ENCODE data around the gene AHCYL1.
"Not testable (repeated sequence)": the region's sequence is repeated elsewhere in the genome, so short reads cannot be mapped to it uniquely, and the experiment has no call there.

Gene AHCYL1

DNA sequence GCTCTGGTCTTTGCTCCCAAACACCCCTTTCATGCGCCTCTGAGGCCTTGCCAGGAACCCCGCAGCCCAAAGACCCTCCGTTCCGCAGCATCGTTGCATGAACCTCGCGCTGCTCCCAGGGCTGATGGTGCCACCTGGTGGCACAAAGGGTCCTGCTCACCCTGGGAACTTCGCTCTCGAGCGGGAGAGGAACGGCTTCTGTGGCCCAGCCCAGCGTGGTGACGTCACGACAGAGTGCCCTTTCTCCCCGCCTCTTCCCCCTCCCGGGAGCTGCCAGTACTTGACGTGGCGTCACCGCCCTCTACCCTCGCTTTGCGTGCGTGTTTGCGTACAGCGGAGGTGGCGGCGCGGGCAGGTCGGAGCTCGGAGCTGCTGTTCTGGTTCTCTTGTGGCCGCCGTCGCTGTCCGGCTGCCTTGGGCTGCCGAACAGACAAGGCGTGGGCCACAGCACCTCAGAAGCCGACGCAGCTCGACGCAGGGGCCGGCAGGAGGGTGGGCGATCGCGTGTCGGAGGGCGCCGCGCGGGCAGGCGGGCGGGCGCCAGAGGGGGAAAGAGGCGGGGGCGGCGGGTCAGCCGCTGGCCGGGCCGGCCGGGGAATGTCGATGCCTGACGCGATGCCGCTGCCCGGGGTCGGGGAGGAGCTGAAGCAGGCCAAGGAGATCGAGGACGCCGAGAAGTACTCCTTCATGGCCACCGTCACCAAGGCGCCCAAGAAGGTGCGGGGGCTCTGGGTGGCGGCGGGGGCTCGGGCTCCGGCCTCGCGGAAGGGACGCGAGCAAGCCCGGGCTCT is at the start of gene AHCYL1:
AHCYL1 (plus strand) TSS at position 310 of the 791 bp plus-strand sequence; CDS start at position 598, 288 bp downstream.
- DNase-seq (ENCODE audit: low spot score) = peak; percentile 100

GRCh38 chr1:109935451-109935900 is 49.1 kb upstream of the AHCYL1 start:
- no peak for DNase-seq (ENCODE audit: low spot score)

- no peak for DNase-seq (ENCODE audit: low spot score)
Measured at GRCh38 chr1:109937738-109938137, 46.8 kb upstream of the AHCYL1 start.

GRCh38 chr1:109938556-109938955 is 46.0 kb upstream of the AHCYL1 start:
- DNase-seq (ENCODE audit: low spot score) = no peak

GRCh38 chr1:109942434-109942833 is 42.1 kb upstream of the AHCYL1 start:
- DNase-seq (ENCODE audit: low spot score) = no peak

DNA sequence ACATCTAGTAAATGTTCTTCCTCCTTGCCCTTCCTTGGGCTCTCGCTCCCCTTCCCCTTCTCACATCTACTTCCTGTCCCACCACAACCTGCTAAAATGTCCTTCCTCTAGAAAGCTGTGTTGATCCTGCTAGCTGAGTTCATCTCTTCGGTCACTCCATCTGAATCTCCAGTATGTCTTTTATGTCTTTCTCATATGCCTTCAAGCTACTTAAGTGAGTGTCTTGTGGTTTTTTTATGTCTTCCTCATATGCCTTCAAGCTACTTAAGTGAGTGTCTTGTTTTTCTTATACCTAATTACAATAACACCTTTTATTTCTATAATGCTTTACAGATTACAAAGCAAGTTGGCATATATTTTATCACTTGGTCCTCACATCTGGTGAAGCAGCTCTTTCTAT is 40.0 kb upstream of the AHCYL1 start:
- no peak for DNase-seq (ENCODE audit: low spot score)

DNA sequence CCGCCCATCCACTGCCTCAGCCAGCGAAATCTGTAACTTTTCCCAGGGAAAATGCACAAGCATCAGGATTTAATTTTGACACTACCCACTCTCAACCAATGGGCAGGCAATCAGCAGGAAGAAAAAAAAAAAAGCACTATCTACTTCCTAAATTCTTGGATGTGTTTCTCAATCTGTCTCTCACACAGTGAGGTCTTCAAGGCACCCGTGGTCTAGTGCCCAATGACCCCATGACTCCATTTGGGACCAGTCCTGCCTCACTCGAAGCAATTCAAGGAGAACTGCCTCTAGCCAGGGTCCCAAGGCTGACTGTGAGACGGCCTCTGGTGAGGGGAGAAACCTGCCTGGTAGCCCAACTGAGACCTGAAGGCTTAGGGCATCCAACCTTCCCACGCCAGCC is 38.1 kb upstream of the AHCYL1 start:
- DNase-seq (ENCODE audit: low spot score) = no peak

- no peak for DNase-seq (ENCODE audit: low spot score)
Measured at GRCh38 chr1:109947582-109948284, 36.8 kb upstream of the AHCYL1 start.

- DNase-seq (ENCODE audit: low spot score) = no peak
Measured at GRCh38 chr1:109948285-109948630, 36.3 kb upstream of the AHCYL1 start.

DNA sequence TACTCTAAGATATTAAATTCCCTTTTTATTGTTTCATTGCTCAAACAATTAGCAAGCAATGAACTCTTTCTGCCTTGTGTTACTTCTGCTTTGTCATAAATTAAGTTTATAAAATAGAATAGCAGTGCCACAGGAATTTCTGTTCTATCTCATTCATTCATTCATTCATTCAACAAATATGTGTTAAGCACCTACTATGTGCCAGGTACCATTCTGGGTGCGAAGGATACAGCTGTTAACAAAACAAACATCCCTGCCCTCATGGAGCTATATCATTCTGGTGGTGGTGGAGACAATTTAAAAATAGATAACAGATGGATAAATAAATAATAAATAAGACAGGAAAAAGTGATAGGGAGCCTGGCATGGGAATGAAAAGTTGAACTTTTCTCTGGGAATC is 34.5 kb upstream of the AHCYL1 start:
- DNase-seq (ENCODE audit: low spot score) = no peak

GRCh38 chr1:109950509-109950908 is 34.1 kb upstream of the AHCYL1 start:
- DNase-seq (ENCODE audit: low spot score) = no peak

DNA sequence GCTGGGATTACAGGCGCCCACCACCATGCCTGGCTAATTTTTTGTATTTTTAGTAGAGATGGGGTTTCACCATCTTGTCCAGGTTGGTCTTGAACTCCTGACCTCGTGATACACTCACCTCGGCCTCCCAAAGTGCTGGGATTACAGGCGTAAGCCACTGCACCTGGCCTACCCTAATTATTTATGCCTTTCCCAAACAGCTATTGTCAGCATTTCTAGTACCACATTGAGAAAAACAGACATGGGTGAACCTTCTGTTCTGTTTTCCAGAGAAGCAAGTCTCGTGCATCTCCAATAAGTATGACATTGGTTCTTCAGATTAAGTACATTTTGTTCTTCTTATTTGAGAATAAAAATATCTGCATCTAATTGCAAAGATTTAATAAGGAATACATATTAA is 33.1 kb upstream of the AHCYL1 start:
- not testable (repeated sequence) for DNase-seq (ENCODE audit: low spot score)

DNA sequence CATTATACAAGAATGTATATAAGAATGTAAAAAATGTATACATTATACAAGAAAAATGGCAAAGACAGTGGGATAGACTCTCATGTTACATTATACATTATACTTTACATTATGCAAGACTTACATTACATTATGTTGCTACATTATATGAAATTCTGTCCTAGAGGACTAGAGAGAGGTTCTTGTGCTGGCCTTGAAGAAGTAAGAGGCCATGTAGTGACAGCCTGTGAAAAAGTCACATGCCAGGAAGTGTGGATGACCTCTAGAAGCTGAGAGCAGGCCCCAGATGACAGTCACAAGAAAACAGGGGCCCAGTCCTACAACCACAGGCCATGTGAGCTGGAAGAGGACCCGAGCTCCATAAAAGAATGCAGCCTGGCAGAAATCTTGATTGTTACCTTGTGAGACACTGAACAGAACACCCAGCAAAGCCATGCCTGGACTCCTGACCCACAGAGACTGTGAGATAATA is 30.5 kb upstream of the AHCYL1 start:
- DNase-seq (ENCODE audit: low spot score) = no peak

DNA sequence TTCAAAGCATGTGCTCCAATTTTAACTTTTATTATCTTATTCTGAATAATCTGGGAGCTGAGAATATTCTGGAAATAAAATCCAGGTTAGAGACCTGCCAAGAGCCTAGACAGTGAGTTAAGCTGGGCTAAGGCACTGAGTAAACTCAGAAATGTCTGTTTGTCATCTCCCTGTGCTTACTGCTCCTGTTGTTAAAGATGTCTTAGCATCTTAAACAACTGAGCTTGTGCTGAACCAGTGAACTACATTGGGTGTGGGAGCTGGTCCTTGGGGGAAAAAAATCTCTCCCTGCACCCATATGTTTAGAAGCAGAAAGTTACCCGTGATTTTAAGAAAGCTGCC is 25.0 kb upstream of the AHCYL1 start:
- no peak for DNase-seq (ENCODE audit: low spot score)

GRCh38 chr1:109959974-109960744 is 24.4 kb upstream of the AHCYL1 start:
- no peak for DNase-seq (ENCODE audit: low spot score)

DNA sequence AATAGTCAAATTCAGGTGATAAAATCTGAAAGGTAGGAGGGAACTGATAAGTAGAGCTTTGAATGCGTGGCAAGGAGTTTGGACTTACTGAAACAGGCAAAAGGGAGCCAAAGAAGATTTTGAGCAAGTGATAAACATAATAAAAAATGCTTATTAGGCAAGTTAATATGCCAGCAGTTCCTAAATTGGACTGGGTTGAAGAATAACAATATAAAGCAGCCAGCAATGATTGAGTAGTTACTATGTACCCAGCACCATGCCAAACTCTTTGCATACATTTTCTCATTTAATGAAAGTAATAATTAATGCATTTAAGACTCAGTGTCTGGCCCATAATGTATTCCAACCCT is 23.8 kb upstream of the AHCYL1 start:
- no peak for DNase-seq (ENCODE audit: low spot score)

GRCh38 chr1:109963864-109964263 is 20.7 kb upstream of the AHCYL1 start:
- no peak for DNase-seq (ENCODE audit: low spot score)

GRCh38 chr1:109969146-109969829 is 15.3 kb upstream of the AHCYL1 start:
- DNase-seq (ENCODE audit: low spot score) = no peak

DNA sequence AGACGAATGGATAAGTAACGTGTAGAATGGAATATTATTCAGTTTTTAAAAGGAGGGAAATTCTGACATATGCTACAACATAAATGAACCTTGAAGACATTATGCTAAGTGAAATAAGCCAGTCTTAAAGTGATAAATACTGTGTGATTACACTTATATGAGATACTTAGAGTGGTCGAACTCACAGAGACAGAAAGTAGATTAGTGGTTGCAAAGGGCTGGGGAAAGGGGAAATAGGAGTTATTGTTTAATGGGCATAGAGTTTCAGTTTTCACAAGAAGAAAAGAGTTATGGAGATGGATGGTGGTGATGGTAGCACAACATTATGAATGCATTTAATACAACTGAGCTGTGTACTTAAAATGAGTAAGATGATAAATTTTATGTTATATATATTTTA is 14.7 kb upstream of the AHCYL1 start:
- DNase-seq (ENCODE audit: low spot score) = no peak

GRCh38 chr1:109971559-109971958 is 13.0 kb upstream of the AHCYL1 start:
- no peak for DNase-seq (ENCODE audit: low spot score)

DNA sequence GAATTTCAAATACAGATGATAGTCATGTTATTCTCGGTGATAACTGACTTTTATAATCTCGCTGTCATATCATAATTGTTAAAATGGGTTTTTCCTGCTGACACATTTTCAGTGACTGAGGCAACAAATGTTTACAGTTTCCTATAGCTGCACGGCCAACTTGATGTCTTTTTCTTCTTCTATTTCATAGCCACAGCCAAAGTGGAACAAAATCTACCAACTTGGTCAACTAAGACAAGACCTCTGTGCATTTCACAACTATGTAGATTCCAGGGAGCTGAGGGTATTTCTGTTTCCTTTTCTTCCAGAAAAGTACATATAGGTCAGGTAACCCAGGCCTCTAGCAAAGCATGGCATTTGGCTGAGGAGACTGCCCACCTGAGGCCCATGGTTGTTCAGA is 10.4 kb upstream of the AHCYL1 start:
- no peak for DNase-seq (ENCODE audit: low spot score)

- no peak for DNase-seq (ENCODE audit: low spot score)
Measured at GRCh38 chr1:109975718-109976117, 8.8 kb upstream of the AHCYL1 start.

Measured in Ammon's horn (tissue), 1 donor.